Progenitor cell of endocrine pancreas (in vitro differentiated cells): ENCODE measurements around the gene STYXL1. TPM values are rescaled to one million over a fixed set of nuclear protein-coding genes. Genes with fewer than 3 reads are reported as not detected.
"Not testable (repeated sequence)": the region's sequence is repeated elsewhere in the genome, so short reads cannot be mapped to it uniquely, and the experiment has no call there.

Experiments
- DNase-seq: peaks from one replicate; pipeline ENCODE4 v3.0.0; 2021; ENCODE audit warnings: low spot score; ENCODE audit not compliant: unreplicated experiment
- H3K27ac Mint-ChIP-seq: 2 replicates; pipeline ENCODE4 v1.8.0; 2021; ENCODE audit warnings: mild to moderate bottlenecking, moderate library complexity, mixed read lengths
- H3K27me3 Mint-ChIP-seq: 2 replicates; pipeline ENCODE4 v1.8.0; 2021; ENCODE audit warnings: mixed read lengths
- H3K36me3 Mint-ChIP-seq: 2 replicates; pipeline ENCODE4 v1.8.0; 2022; ENCODE audit warnings: mixed read lengths; ENCODE audit not compliant: insufficient read depth
- H3K4me1 Mint-ChIP-seq: 2 replicates; pipeline ENCODE4 v1.8.0; 2021; ENCODE audit warnings: low read depth, mixed read lengths
- H3K4me3 Mint-ChIP-seq: 2 replicates; pipeline ENCODE4 v1.8.0; 2021; ENCODE audit warnings: low read depth, mild to moderate bottlenecking, moderate library complexity, mixed read lengths
- H3K9me3 Mint-ChIP-seq: 2 replicates; pipeline ENCODE4 v1.8.0; 2021; ENCODE audit warnings: low read depth, mixed read lengths
- CTCF ChIP-seq: fragments of 200-600 bp; sonication (generic); IDR thresholded peaks from one replicate; pipeline ENCODE4 v1.5.0; 2021; ENCODE audit warnings: antibody characterized with exemption, mild to moderate bottlenecking; ENCODE audit not compliant: unreplicated experiment
- total RNA-seq: library from RNA; stranded (reverse); gene quantifications from 2 replicates; pipeline ENCODE4 v1.2.1, GENCODE V29; 2021

The STYXL1 gene
- total RNA-seq, 1 donor from 2014 or later = 49.7 TPM

- DNase-seq = no peak
Observed at GRCh38 chr7:76008156-76008687, 39.6 kb downstream of the STYXL1 start.

GRCh38 chr7:76005004-76005403 is 42.8 kb downstream of the STYXL1 start:
- H3K9me3 Mint-ChIP-seq, H3K4me1 Mint-ChIP-seq, H3K4me3 Mint-ChIP-seq, H3K36me3 Mint-ChIP-seq, H3K27ac Mint-ChIP-seq, DNase-seq, H3K27me3 Mint-ChIP-seq: not testable (repeated sequence)

More at GRCh38 chr7:76008156-76008687, 39.6 kb downstream of the STYXL1 start:
- Mint-ChIP-seq H3K4me1 (no peaks in the 10 kb centered on the region), H3K27me3 (no peaks in the 10 kb centered on the region), H3K27ac (peak overlapping the region; percentile 48), H3K36me3 (peaks cover 7% of the 10 kb centered on the region), H3K4me3 (no peak overlapping the region), H3K9me3 (no peaks in the 10 kb centered on the region)
- no peak for TF ChIP-seq CTCF

GRCh38 chr7:76003351-76003750 is 44.4 kb downstream of the STYXL1 start:
- DNase-seq = no peak
- H3K4me1 Mint-ChIP-seq = no peaks in the 10 kb centered on the region
- no peaks in the 10 kb centered on the region for H3K9me3 Mint-ChIP-seq
- H3K4me3 Mint-ChIP-seq = no peak overlapping the region
- no peak for TF ChIP-seq CTCF
- H3K27ac Mint-ChIP-seq = no peak overlapping the region
- peaks cover 11% of the 10 kb centered on the region for H3K36me3 Mint-ChIP-seq
- H3K27me3 Mint-ChIP-seq = no peaks in the 10 kb centered on the region

- Mint-ChIP-seq H3K4me3 (no peak overlapping the region), H3K27me3 (no peaks in the 10 kb centered on the region), H3K36me3 (peaks cover 12% of the 10 kb centered on the region), H3K4me1 (no peaks in the 10 kb centered on the region), H3K27ac (no peak overlapping the region), H3K9me3 (no peaks in the 10 kb centered on the region)
- no peak for TF ChIP-seq CTCF
- no peak for DNase-seq
Observed at GRCh38 chr7:76002822-76003221, 45.0 kb downstream of the STYXL1 start.

- H3K4me3 Mint-ChIP-seq = no peak overlapping the region
- H3K9me3 Mint-ChIP-seq = no peaks in the 10 kb centered on the region
- DNase-seq = no peak
- H3K27ac Mint-ChIP-seq = no peak overlapping the region
- H3K27me3 Mint-ChIP-seq = no peaks in the 10 kb centered on the region
- peaks cover 16% of the 10 kb centered on the region for H3K36me3 Mint-ChIP-seq
- no peak for TF ChIP-seq CTCF
- no peaks in the 10 kb centered on the region for H3K4me1 Mint-ChIP-seq
Observed at GRCh38 chr7:76002139-76002538, 45.7 kb downstream of the STYXL1 start.

GRCh38 chr7:76000566-76000965 is 47.2 kb downstream of the STYXL1 start:
- H3K9me3 Mint-ChIP-seq = no peaks in the 10 kb centered on the region
- no peak overlapping the region for H3K27ac Mint-ChIP-seq
- no peak for DNase-seq
- no peaks in the 10 kb centered on the region for H3K4me1 Mint-ChIP-seq
- TF ChIP-seq CTCF = no peak
- no peaks in the 10 kb centered on the region for H3K27me3 Mint-ChIP-seq
- H3K4me3 Mint-ChIP-seq = no peak overlapping the region
- peaks cover 28% of the 10 kb centered on the region for H3K36me3 Mint-ChIP-seq
